Stomach smooth muscle (tissue), 2 donors: Measurements from ENCODE around the gene SIRPG.
"Not testable (repeated sequence)": the region's sequence is repeated elsewhere in the genome, so short reads cannot be mapped to it uniquely, and the experiment has no call there.

Experiments
- H3K27ac ChIP-seq: one replicate; pipeline ENCODE4 v1.7.0; 2013; ENCODE audit warnings: mild to moderate bottlenecking, low read length, inconsistent platforms
- H3K27me3 ChIP-seq, 2 donors: one replicate each; pipeline ENCODE4 v1.7.0; 2013; ENCODE audit warnings: low read length in 2 of 2; ENCODE audit not compliant: insufficient read depth in 2 of 2, control insufficient read depth in 1 of 2
- H3K36me3 ChIP-seq, 2 donors: one replicate each; pipeline ENCODE4 v1.7.0; 2013; ENCODE audit warnings: low read length in 2 of 2; ENCODE audit not compliant: control insufficient read depth in 2 of 2, insufficient read depth in 2 of 2
- H3K4me1 ChIP-seq: one replicate; pipeline ENCODE4 v1.7.0; 2013; ENCODE audit warnings: low read length; ENCODE audit not compliant: control insufficient read depth, insufficient read depth
- H3K4me3 ChIP-seq, 2 donors: one replicate each; pipeline ENCODE4 v1.7.0; 2013; ENCODE audit warnings: low read length in 2 of 2
- H3K9ac ChIP-seq, 2 donors: one replicate each; pipeline ENCODE4 v1.7.0; 2013; ENCODE audit warnings: low read length in 2 of 2, mild to moderate bottlenecking in 1 of 2
- H3K9me3 ChIP-seq, 2 donors: one replicate each; pipeline ENCODE4 v1.7.0; 2013; ENCODE audit warnings: low read length in 2 of 2; ENCODE audit not compliant: control insufficient read depth in 2 of 2
- donor health status: healthy.
- donor health status: Pancreatic carcinoma.

Gene SIRPG

DNA sequence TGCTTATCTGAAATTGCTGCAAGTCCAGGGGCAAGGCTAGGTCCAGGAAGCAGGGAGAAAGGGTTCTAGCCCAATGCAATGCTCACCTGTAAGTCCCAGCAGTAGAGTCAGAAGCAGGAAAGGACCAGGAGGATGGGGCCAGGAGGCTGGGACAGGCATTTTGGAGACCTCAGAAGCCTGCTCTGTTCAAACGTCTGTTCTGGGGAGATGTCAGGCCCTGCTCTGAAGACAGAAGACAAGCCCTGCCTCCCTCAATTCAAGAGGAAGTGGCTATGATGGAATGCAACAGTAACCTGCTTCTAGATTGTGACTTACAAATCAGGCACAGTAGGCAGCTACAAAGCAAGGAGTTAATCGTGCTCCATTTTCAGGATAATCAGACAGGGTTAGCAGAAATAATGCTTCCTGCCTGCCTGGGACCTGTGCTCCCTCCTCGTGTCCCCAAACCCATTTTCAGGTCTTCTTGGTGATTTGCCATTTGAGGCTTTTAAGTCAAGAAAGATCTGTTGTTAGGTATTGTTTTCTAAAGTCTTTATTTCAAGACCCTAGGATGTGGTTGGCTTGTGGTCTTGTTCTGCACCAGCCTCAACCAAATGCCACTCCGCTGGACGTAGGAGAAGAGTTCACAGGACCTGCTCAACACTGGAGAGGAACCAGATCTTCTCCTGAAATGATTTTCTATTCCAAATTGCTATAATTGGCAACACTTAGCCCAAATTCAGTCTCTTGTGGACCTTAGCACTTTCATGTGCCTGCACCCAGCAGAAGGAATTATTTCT lies at the start of gene SIRPG:
TSS of gene SIRPG (minus strand) at position 224 of the 779 bp plus-strand sequence. CDS start at position 159, 65 bp downstream.
- no peak within 1 kb of the TSS for H3K4me3 ChIP-seq
- H3K9ac ChIP-seq: no peak within 1 kb of the TSS
- H3K27ac ChIP-seq: no peak within 1 kb of the TSS
- no peaks in the 10 kb centered on the region for H3K4me1 ChIP-seq
- no peaks in the 10 kb centered on the region for H3K9me3 ChIP-seq
- H3K36me3 ChIP-seq: no peaks in the 10 kb centered on the region
- H3K27me3 ChIP-seq: peaks cover 0 to 3% of the 10 kb centered on the region in 2 donors

DNA sequence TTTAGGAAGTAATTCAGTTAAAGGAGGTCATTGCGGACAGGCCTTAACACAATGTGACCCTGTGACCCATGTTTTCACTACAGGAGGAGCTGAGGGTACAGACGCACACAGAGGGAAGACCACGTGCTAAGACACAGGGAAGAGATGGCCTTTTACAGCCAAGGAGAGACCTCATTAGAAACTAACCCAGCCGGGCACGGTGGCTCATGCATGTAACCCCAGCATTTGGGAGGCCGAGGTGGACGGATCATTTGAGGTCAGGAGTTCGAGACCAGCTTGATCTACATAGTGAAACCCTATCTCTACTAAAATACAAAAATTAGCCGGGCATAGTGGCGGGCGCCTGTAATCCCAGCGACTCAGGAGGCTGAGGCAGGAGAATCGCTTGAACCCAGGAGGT lies 49.3 kb upstream of the SIRPG start:
- not testable (repeated sequence) for H3K4me3 ChIP-seq, H3K4me1 ChIP-seq, H3K36me3 ChIP-seq

DNA sequence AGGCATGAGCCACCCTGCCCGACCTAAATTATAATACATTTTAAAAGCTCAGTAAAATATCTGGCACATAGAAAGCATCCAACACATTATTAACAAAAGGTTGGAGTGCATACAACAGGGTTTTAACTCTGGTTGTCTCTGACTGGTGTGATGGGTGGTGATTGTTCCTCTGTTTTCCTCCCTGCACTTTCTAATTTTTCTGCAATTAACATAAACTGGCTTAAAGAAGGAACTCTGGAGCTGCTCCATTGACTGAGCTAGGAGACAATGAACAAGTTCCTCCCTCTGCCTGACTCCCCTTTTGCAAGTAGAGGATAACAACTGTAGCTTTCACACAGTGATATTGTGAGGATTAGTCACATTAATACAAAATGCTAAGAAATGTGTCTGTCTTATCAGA lies 48.5 kb upstream of the SIRPG start:
- H3K27ac ChIP-seq: no peak overlapping the region
- no peaks in the 10 kb centered on the region for H3K36me3 ChIP-seq
- no peak overlapping the region for H3K9ac ChIP-seq
- H3K27me3 ChIP-seq: no peaks in the 10 kb centered on the region
- H3K4me1 ChIP-seq: no peaks in the 10 kb centered on the region
- H3K4me3 ChIP-seq: no peak overlapping the region
- H3K9me3 ChIP-seq: peaks cover 0 to 6% of the 10 kb centered on the region in 2 donors

More for the DNA sequence above, 49.3 kb upstream of the SIRPG start:
- not testable (repeated sequence) for H3K27ac ChIP-seq, H3K27me3 ChIP-seq, H3K9me3 ChIP-seq, H3K9ac ChIP-seq

DNA sequence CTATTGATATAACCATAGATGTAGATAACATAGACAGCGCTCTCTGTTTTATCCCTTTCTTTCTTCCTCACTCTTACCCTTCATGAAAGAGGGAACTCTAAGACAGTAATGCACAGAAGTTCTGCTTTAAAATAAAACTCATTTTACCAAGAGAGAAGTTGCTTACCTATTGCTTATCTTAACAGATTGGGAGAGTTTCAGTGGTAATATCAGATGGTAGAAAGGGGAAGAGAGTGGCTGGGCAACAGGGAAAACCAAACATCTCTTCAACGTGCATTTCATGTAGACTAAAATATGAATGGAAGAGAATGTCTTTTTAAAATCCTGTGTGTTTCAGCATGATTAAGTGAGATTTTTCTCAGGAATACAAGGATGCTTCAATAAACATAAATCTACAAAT lies 45.3 kb upstream of the SIRPG start:
- Histone ChIP-seq H3K9ac (no peak overlapping the region), H3K9me3 (no peaks in the 10 kb centered on the region)

DNA sequence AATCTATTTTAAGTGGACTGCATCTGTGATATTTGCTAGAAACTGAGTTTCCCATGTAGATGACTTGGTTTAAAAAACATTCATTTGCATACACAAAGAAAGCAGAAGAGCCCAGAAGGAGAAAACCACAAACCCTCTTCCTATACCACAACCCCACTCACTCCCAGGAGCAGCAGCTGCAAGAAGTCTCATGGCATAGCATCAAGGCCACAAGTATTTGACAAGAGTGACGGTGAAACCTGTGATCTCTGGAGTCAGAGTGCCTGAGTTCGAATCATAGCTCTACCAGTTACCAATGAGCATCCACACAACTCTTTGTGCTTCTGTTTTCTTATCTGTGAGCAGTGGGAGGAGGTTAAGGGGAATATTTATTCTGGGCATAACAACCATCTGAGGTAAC lies 44.7 kb upstream of the SIRPG start:
- no peaks in the 10 kb centered on the region for H3K9me3 ChIP-seq
- H3K27ac ChIP-seq: no peak overlapping the region
- no peaks in the 10 kb centered on the region for H3K36me3 ChIP-seq
- no peaks in the 10 kb centered on the region for H3K27me3 ChIP-seq
- H3K4me3 ChIP-seq: no peak overlapping the region
- H3K9ac ChIP-seq: no peak overlapping the region
- no peaks in the 10 kb centered on the region for H3K4me1 ChIP-seq

More for the DNA sequence above, 45.3 kb upstream of the SIRPG start:
- Histone ChIP-seq H3K27ac (no peak overlapping the region), H3K4me1 (no peaks in the 10 kb centered on the region), H3K4me3 (no peak overlapping the region), H3K27me3 (no peaks in the 10 kb centered on the region), H3K36me3 (no peaks in the 10 kb centered on the region)

DNA sequence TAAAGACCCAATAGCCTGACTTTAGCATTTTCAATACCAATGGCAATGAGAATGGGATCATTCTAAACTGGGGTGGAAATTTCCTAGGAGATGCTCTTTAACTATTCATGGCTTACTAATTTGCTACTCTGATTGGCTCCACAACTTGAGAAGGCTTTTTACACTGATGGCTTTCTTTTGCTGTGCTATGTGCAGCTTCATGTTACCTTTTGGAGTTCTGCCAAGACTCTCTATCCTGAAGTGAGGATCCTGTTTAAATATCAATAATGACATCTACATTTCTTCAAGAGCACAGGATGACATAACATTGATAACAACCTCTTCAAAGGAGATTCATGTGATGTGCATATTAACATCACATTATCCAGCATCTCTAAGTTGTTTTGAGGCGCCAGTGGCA lies 43.4 kb upstream of the SIRPG start:
- H3K9ac ChIP-seq: no peak overlapping the region
- no peak overlapping the region for H3K4me3 ChIP-seq
- H3K36me3 ChIP-seq: no peaks in the 10 kb centered on the region
- no peaks in the 10 kb centered on the region for H3K4me1 ChIP-seq
- H3K27ac ChIP-seq: no peak overlapping the region
- H3K27me3 ChIP-seq: no peaks in the 10 kb centered on the region
- H3K9me3 ChIP-seq: no peaks in the 10 kb centered on the region

DNA sequence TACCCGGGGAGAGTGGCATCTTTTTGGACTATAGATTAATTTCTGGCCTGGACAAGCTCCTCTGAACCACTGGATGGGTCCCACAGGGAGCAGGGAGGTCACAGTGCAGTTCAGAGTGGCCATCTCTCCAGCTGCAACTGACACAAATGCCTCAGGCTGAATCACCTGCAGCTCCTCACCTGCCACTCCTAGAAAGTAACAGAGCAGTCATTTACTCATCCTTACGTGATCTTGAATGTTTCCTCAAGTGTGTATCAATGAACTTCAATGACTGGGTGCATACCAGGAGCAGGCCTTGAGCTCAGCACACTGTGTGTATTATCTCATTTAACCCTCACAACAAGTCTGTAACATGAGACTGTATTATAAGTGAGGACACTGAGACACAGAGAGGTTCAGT lies 40.0 kb upstream of the SIRPG start:
- Histone ChIP-seq H3K36me3 (no peaks in the 10 kb centered on the region), H3K4me3 (no peak overlapping the region), H3K9me3 (no peaks in the 10 kb centered on the region), H3K27ac (no peak overlapping the region), H3K27me3 (no peaks in the 10 kb centered on the region), H3K9ac (no peak overlapping the region), H3K4me1 (no peaks in the 10 kb centered on the region)

- Histone ChIP-seq H3K4me3 (no peak overlapping the region), H3K36me3 (no peaks in the 10 kb centered on the region), H3K27ac (no peak overlapping the region), H3K9me3 (no peaks in the 10 kb centered on the region), H3K4me1 (no peaks in the 10 kb centered on the region), H3K9ac (no peak overlapping the region), H3K27me3 (no peaks in the 10 kb centered on the region)
These were observed 39.1 kb upstream of the SIRPG start for GRCh38 chr20:1696521-1697209.

DNA sequence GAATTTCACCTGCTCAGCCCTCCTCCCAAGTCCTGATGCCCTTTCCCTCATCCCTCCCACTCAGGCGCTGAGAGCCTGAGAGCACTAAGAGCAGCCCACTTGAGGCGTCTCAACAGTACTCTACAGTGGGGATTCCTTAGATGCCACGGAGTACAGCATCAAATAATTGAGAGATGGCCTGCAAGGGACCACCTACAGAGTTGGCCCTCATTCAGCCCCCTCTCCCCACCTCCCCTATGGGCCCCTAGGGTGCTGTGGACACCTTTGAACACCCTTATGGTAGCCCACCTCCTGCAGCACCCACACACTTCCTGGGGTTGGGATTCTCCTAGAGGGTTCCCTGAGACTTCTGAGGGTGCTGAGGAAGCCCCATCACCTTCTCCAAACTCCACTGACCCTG lies 37.1 kb upstream of the SIRPG start:
- H3K4me3 ChIP-seq: no peak overlapping the region
- no peaks in the 10 kb centered on the region for H3K9me3 ChIP-seq
- H3K27me3 ChIP-seq: no peaks in the 10 kb centered on the region
- no peak overlapping the region for H3K27ac ChIP-seq
- no peak overlapping the region for H3K9ac ChIP-seq
- H3K36me3 ChIP-seq: no peaks in the 10 kb centered on the region
- H3K4me1 ChIP-seq: no peaks in the 10 kb centered on the region

GRCh38 chr20:1693427-1693826 lies 35.8 kb upstream of the SIRPG start:
- H3K27me3 ChIP-seq: no peaks in the 10 kb centered on the region
- H3K4me3 ChIP-seq: no peak overlapping the region
- H3K9ac ChIP-seq: no peak overlapping the region
- no peak overlapping the region for H3K27ac ChIP-seq
- H3K9me3 ChIP-seq: no peaks in the 10 kb centered on the region
- no peaks in the 10 kb centered on the region for H3K4me1 ChIP-seq
- no peaks in the 10 kb centered on the region for H3K36me3 ChIP-seq

DNA sequence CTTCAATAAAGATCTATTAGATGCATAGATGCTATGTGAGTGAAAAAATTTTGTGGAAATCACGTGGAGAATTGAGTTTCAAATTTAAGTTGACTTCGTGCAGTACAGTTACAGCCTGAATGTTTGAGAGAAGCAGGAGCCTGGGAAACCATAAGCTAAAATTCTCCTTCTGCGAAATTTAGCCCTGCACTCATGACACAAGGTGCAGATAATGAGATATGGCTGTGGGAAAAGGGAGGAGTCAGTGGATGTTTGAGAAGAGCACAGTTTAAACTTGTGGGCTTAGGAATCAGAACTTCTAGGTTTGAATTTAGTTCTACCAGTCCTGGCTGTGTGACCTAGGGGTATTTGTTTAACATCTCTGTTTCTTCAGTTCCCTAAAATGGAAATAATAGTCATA lies 32.1 kb upstream of the SIRPG start:
- no peaks in the 10 kb centered on the region for H3K9me3 ChIP-seq
- no peaks in the 10 kb centered on the region for H3K36me3 ChIP-seq

More for the DNA sequence above, 32.1 kb upstream of the SIRPG start:
- H3K9ac ChIP-seq: no peak overlapping the region
- H3K4me3 ChIP-seq: no peak overlapping the region
- H3K27me3 ChIP-seq: no peaks in the 10 kb centered on the region
- no peaks in the 10 kb centered on the region for H3K4me1 ChIP-seq
- H3K27ac ChIP-seq: no peak overlapping the region
